ENCODE measurements around the gene AK5.

The AK5 gene

DNA sequence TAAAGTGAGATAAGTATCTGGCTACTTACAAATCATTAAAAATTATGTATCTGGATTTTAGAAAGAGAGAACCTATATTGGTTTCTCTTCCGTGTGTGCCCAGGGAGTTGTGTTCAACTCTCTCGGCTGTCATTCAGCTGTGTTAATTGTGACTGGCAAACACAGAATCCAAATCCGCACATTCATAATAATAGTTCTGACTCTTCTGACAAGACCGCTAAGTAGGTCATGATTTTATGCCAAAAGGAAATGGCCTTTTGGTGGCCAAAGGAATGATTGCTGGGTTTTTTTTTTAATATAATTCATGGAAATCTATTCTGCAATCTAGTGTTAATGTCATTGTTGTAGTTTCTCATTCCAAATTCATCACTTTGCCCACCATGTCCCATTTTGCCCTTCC lies 110.7 kb downstream of the AK5 start:
- TF ChIP-seq, protein P1, sequence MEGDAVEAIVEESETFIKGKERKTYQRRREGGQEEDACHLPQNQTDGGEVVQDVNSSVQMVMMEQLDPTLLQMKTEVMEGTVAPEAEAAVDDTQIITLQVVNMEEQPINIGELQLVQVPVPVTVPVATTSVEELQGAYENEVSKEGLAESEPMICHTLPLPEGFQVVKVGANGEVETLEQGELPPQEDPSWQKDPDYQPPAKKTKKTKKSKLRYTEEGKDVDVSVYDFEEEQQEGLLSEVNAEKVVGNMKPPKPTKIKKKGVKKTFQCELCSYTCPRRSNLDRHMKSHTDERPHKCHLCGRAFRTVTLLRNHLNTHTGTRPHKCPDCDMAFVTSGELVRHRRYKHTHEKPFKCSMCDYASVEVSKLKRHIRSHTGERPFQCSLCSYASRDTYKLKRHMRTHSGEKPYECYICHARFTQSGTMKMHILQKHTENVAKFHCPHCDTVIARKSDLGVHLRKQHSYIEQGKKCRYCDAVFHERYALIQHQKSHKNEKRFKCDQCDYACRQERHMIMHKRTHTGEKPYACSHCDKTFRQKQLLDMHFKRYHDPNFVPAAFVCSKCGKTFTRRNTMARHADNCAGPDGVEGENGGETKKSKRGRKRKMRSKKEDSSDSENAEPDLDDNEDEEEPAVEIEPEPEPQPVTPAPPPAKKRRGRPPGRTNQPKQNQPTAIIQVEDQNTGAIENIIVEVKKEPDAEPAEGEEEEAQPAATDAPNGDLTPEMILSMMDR (IDR thresholded peaks at IDR 0.05), result no peak

DNA sequence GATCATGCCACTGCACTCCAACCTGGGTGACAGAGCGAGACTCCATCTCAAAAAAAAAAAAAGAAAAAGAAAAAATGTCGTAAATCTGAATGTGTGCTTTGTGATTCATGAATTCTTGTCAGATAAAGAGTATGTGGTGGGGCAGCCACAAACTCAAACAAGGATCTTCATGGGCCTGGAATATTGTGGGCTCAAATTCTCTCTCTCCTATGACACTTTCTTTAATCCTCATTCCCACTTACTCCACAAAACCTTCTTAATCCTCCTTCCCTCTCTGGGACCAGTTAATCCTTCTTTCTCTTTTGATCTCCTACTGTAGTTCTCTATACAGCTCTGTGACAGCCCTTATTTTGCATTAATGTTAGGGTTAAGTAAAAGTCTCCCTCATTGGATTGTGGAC lies 112.3 kb downstream of the AK5 start:
- TF ChIP-seq, protein P1 (IDR thresholded peaks at IDR 0.05), result no peak

DNA sequence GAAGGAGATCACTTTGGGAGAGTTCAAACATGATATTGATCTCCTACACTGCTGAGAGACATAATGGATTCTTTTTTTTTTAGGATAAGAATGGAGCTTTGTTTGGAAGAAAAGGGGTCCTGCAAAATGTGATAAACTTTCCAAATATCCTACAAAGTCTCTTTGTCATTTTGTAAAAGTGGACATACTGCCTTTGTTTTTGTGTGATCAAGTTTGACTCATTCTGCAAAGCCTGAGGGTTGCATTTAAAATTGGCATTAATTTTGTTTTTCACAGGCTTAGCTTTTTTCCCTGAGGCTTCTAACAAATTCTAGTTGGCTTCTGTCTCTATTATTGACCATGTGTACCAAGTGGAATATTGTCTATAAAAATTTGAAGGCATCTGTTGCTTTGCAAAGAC lies 113.2 kb downstream of the AK5 start:
- TF ChIP-seq, protein P1 (IDR thresholded peaks at IDR 0.05), result no peak

DNA sequence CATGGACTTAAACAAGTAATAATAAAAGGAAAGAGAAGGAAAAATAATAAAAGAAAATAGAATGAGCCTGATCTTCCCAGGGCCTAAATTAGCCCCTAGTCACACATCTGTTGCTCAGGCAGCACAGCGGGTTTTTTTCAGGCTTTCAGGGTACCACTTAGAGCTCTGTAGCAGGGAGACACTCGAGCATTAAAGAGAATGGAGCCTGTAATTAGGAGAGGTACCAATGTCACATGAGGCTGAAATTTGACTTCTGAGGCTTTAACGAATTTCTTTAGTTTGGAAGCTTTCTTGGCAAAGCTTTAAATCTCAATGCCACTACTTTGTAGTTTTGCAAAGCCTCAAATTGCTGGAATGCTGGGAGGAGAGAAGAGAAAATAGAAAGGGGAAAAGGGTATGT lies 116.3 kb downstream of the AK5 start:
- TF ChIP-seq, protein P1 (IDR thresholded peaks at IDR 0.05), result no peak

DNA sequence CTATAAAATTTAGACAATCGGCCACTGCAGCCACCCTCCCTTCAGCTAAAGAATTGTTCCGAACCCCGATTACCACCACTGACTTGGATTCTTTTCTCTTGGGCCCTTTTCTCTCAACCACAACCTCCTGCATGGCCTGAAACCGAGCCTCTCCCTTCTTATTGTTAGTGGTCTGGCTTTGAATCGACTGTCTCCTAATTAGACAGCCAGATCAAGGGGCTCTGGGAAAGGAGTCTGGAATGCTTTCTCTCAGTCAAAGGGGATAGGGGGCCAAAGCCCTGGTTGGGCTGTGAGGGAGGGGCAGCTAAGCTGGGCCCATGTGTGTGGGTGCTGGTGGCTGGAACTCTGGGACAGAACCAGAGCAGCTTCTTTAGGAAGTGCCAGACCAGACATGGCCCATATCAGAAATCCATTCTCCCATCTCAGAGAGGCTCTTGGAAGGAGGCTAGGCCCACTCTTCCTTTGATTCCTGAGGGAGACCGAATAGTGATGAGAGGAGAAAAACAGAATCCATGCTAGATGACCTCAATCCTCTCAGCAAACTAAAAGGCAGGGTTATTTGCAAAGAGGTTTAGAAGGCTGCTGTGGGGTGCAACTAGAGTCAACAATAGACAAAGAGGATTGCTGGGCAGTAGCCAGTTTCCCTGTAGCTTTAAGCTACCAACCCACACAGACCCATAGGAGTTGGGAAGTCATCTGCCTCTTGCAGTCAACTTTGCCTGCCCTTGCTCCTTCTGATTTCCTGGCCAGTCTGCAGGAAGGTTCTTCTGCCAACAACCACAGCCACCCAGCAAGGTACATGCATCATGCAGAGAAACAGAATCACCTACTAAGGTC lies 117.6 kb downstream of the AK5 start:
- TF ChIP-seq, protein P1 (IDR thresholded peaks at IDR 0.05), result no peak

DNA sequence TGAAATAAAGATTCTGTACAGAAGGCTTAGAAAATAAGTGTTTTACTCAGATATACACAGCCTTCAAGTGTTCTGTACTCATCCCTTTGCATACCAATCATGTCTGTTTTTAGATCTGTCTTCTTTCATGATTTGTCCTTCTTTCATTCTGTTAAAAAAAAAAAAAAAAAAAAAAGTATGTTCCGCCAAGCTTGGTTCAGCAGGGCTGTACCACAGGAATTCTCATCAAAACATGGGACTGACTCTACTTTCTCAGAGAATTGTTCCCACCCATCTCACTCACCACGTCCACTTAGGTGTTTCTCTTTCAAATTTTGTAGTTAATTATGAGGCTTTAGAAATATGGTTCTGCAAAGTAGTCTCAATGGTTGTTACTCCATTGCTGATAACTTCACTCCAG lies 119.0 kb downstream of the AK5 start:
- TF ChIP-seq, protein P1 (IDR thresholded peaks at IDR 0.05), result no peak

DNA sequence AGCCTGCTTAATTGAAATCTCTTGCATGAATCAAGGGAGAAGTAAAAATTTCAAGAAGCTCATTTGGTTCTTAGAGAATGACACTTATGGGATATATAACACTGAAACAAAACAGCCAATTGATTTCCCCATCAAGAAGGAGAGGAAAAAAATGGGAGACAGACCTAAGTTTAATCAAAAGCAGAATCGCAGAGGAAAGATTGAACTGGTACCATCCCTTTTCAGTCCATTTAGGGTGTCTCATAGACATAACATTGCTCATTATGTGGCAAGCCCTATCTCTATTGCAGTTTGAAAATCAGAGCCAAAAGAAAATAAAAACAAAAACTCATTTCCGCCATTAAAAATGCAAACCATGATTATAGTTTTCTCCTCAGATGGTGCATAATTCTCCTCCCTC lies 119.6 kb downstream of the AK5 start:
- TF ChIP-seq, protein P1 (IDR thresholded peaks at IDR 0.05), result no peak
